ENCODE results near the gene ELFN1. TPM values are rescaled to one million over a fixed set of nuclear protein-coding genes. Genes with fewer than 3 reads are reported as not detected.

ELFN1 gene
- total and polyA plus RNA-seq, 10 of the 15 experiments (the other 5 are each of a cell fraction or from before 2014, with no cell fraction given): 0.04 TPM; not detected in 9

DNA sequence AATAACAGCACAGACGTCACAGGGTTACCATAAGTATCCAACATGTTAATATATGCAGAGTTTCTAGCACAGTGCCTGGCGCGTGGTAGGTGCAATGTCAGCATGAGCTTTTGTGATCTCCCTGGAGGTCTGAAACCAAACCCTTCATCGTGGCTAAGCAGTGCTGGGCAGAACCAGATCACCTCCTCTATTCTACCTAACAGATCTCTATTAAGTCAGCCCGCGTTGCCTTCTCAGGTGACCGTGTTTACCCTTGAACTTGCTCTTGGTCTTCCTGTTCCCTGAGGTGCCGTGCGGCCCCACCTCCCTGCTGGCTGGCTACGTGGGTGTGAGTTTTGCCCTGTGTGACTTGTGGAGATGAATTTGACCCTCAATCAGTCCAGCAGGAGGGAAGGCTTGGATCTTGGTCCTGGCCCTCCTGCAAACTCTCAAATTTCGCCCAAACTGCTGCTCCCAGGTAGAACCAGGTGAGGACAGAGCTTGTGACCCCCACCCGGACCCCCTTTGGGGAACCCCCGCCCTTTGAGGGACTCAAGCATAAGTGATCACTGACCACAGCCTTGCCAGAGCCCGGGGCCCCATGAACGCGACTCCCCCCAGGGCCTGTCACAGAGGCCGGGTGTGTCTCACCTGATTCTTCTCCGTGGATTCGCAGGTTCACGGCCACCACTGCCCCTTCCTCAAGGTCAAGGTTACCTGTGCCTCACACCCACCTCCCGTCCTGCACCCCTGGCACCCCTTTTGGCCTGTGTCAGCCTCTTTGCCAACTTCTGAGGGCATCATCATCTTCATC is 54.2 kb downstream of the ELFN1 start:
- SMC1A ChIA-PET (ENCODE audit: uncharacterized antibody, unreplicated experiment): no interaction called here
- FAIRE-seq: no peak

DNA sequence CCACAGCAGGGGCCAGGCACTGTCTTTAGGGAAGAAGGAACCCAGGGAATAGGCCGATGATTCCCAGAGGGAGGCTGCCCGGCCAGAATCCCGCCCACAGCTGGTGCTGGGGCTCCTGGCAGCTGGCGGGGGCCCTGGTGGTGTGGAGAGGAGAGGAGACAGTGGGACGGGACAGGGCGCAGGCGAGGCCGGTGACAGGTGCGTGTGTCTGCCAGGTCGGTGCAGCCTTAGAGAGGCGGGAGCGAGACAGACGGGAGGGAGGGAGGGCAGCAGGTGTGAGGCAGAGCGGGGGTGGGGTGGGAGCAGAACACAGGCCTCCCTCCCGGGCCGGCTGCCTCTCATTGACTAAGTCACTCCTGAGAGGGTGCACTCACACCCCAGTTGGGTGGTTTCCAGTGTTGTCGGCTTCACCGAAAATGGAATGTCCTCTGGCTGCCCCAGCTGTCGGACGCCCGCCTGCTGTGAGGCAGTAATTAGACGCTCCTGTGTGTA is 55.2 kb downstream of the ELFN1 start:
- Histone ChIP-seq H3K4me1 (ENCODE audit: control insufficient read depth, insufficient read depth, low read length) (no peaks in the 10 kb centered on the region), H3K27ac (ENCODE audit: control insufficient read depth, insufficient read depth) (no peak overlapping the region), H4K20me1 (ENCODE audit: control insufficient read depth, insufficient read depth) (no peaks in the 10 kb centered on the region), H3K9me3 (replicated peaks; ENCODE audit: control insufficient read depth, insufficient read depth, low read length) (peaks cover 2% of the 10 kb centered on the region; the same call in 1 of the 3 replicates), H2AFZ (ENCODE audit: control insufficient read depth, low read depth, low read length) (no peak overlapping the region), H3K79me2 (ENCODE audit: control insufficient read depth, insufficient read depth, low read length) (no peaks in the 10 kb centered on the region), H3K36me3 (ENCODE audit: control insufficient read depth in 2 of 2, insufficient read depth in 2 of 2, low read length in 1 of 2) (no peaks in the 10 kb centered on the region), H3K27me3 (replicated peaks in 1 of 2; ENCODE audit: control insufficient read depth in 2 of 2, insufficient read depth in 2 of 2, low read length in 1 of 2) (no peaks in the 10 kb centered on the region), H3K4me2 (ENCODE audit: control insufficient read depth, insufficient read depth) (no peak overlapping the region), H3K4me3 (no peak overlapping the region), H3K9ac (ENCODE audit: control insufficient read depth, insufficient read depth, low read length) (no peak overlapping the region)
- in situ Hi-C loops (cut with MboI) (no loop called here), intact Hi-C loops (cut with micrococcal nuclease; ENCODE audit: unreplicated experiment) (no loop called here)
- ChIA-PET SMC1A (ENCODE audit: uncharacterized antibody, unreplicated experiment) (no interaction called here), RAD21 (ENCODE audit: unreplicated experiment) (no interaction called here), POLR2A (no interaction called here), CTCF (no interaction called here)
- no TSS peak for BruUV-seq (replicated peaks)
- FAIRE-seq: no peak
- 82% methylated on average over 10 of the region's 22 CpGs for WGBS (ENCODE audit: insufficient coverage, insufficient replicate concordance, low lambda C conversion rate, missing lambda C conversion rate)
- no peak for ATAC-seq
- no peak for DNase-seq (ENCODE audit: low read depth, low spot score)
- TF ChIP-seq CEBPB (IDR thresholded peaks at IDR 0.05; ENCODE audit: borderline replicate concordance in 1 of 2, low read depth in 2 of 2, low read length in 2 of 2) (no peak), NR2C2 (IDR thresholded peaks at IDR 0.05; ENCODE audit: borderline replicate concordance, control insufficient read depth, insufficient read length, low read depth) (no peak), CHD4 (IDR thresholded peaks at IDR 0.05) (no peak), RBBP5 (conservative IDR thresholded peaks at IDR 0.05) (no peak), TCF7 (IDR thresholded peaks at IDR 0.05; ENCODE audit: borderline replicate concordance) (no peak), POU2F2 (IDR thresholded peaks at IDR 0.05; ENCODE audit: borderline replicate concordance, low read depth, low read length) (no peak), POLR2A (IDR thresholded peaks at IDR 0.05; ENCODE audit: low read depth, low read length) (no peak), MYC (IDR thresholded peaks at IDR 0.05; ENCODE audit: insufficient read depth, insufficient read length, insufficient replicate concordance, low read length, severe bottlenecking) (no peak), NR2C1 (IDR thresholded peaks at IDR 0.05) (no peak), NFYA (IDR thresholded peaks at IDR 0.05; ENCODE audit: borderline replicate concordance, low read depth, low read length) (no peak), SMARCA5 (IDR thresholded peaks at IDR 0.05) (no peak), GATAD2B (conservative IDR thresholded peaks at IDR 0.05; ENCODE audit: low read depth) (no peak)
- TF ChIP-seq, protein P1, sequence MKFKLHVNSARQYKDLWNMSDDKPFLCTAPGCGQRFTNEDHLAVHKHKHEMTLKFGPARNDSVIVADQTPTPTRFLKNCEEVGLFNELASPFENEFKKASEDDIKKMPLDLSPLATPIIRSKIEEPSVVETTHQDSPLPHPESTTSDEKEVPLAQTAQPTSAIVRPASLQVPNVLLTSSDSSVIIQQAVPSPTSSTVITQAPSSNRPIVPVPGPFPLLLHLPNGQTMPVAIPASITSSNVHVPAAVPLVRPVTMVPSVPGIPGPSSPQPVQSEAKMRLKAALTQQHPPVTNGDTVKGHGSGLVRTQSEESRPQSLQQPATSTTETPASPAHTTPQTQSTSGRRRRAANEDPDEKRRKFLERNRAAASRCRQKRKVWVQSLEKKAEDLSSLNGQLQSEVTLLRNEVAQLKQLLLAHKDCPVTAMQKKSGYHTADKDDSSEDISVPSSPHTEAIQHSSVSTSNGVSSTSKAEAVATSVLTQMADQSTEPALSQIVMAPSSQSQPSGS (IDR thresholded peaks at IDR 0.05; ENCODE audit: low read length): no peak

More for the DNA sequence above, 54.2 kb downstream of the ELFN1 start:
- no peak for TF ChIP-seq CHD1 (IDR thresholded peaks at IDR 0.05; ENCODE audit: low read depth, low read length)
- TF ChIP-seq EGR1 (IDR thresholded peaks at IDR 0.05; ENCODE audit: borderline replicate concordance in 1 of 2, low read depth in 2 of 2, low read length in 2 of 2): no peak
- no peak for TF ChIP-seq NFYB (IDR thresholded peaks at IDR 0.05; ENCODE audit: insufficient read depth, low read depth, low read length)
- in situ Hi-C loops (cut with MboI) (no loop called here), intact Hi-C loops (cut with micrococcal nuclease; ENCODE audit: unreplicated experiment) (no loop called here)
- Histone ChIP-seq H2AFZ (ENCODE audit: control insufficient read depth, low read depth, low read length) (no peak overlapping the region), H3K79me2 (ENCODE audit: control insufficient read depth, insufficient read depth, low read length) (no peaks in the 10 kb centered on the region), H4K20me1 (ENCODE audit: control insufficient read depth, insufficient read depth) (no peaks in the 10 kb centered on the region), H3K4me3 (no peak overlapping the region), H3K9me3 (replicated peaks; ENCODE audit: control insufficient read depth, insufficient read depth, low read length) (peaks cover 2% of the 10 kb centered on the region; the same call in 1 of the 3 replicates), H3K4me2 (ENCODE audit: control insufficient read depth, insufficient read depth) (no peak overlapping the region), H3K27ac (ENCODE audit: control insufficient read depth, insufficient read depth) (no peak overlapping the region), H3K9ac (ENCODE audit: control insufficient read depth, insufficient read depth, low read length) (no peak overlapping the region), H3K27me3 (replicated peaks in 1 of 2; ENCODE audit: control insufficient read depth in 2 of 2, insufficient read depth in 2 of 2, low read length in 1 of 2) (no peaks in the 10 kb centered on the region), H3K36me3 (ENCODE audit: control insufficient read depth in 2 of 2, insufficient read depth in 2 of 2, low read length in 1 of 2) (no peaks in the 10 kb centered on the region), H3K4me1 (ENCODE audit: control insufficient read depth, insufficient read depth, low read length) (no peaks in the 10 kb centered on the region)
- ATAC-seq: no peak
- DNase-seq (ENCODE audit: low read depth, low spot score): no peak
- POLR2A ChIA-PET: no interaction called here
- BruUV-seq (replicated peaks): no TSS peak
- 51% methylated on average over 20 of the region's 21 CpGs for WGBS (ENCODE audit: insufficient coverage, insufficient replicate concordance, low lambda C conversion rate, missing lambda C conversion rate)
- RAD21 ChIA-PET (ENCODE audit: unreplicated experiment): no interaction called here
- CTCF ChIA-PET: no interaction called here

Data from GM12878 (cell line).